Pulmonary artery endothelial cell (primary cell): ENCODE data around the gene TMEM161A. TPM values are rescaled to one million over a fixed set of nuclear protein-coding genes. Genes with fewer than 3 reads are reported as not detected.
"Not testable (repeated sequence)": the region's sequence is repeated elsewhere in the genome, so short reads cannot be mapped to it uniquely, and the experiment has no call there.

Source experiments
- DNase-seq: peaks from one replicate; pipeline ENCODE4 v3.0.0-alpha.2; 2011; ENCODE audit warnings: low read depth, low spot score
- total RNA-seq: library from RNA; depleted of rRNA; stranded (reverse); fragments of >200 nt; gene quantifications from 2 replicates; pipeline ENCODE4 v1.2.3, GENCODE V29; 2014

The TMEM161A gene
- total RNA-seq, 1 donor from 2014 or later: 22.1 TPM

DNA sequence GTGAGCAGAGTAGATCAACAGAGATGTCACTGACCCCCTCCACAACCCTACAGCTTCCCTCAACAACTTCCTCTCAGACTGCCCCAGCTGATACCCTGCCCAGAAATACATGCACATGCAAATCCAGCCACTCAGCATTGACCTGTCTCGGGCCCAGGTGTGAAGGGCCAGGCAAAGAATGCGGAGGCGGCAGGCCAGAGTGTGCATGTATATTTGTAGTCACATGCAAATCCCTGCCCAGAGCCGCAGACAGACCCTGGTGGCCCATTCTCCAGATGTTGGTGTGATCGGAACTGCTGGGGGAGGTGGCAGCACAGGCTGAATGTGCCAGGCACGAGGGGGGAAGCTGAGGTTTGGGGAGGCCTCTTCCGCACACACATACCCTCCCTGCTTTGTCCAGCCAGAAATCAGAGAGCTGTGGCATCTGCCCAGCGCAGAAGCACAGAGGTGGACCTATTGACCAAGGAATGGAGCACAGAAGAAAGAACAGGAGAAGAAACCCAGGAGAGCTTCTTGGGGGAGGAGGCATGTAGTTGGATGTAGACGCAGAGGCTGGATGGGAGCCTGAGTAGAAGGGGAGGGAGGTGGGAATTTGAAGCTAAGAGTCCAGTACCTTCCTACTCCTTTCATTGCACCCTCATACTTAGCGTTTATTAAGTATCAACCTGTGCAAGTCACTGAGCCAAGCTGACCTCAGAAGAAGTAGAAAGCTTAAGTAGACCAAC lies 17.4 kb upstream of the TMEM161A start:
- no peak for DNase-seq

DNA sequence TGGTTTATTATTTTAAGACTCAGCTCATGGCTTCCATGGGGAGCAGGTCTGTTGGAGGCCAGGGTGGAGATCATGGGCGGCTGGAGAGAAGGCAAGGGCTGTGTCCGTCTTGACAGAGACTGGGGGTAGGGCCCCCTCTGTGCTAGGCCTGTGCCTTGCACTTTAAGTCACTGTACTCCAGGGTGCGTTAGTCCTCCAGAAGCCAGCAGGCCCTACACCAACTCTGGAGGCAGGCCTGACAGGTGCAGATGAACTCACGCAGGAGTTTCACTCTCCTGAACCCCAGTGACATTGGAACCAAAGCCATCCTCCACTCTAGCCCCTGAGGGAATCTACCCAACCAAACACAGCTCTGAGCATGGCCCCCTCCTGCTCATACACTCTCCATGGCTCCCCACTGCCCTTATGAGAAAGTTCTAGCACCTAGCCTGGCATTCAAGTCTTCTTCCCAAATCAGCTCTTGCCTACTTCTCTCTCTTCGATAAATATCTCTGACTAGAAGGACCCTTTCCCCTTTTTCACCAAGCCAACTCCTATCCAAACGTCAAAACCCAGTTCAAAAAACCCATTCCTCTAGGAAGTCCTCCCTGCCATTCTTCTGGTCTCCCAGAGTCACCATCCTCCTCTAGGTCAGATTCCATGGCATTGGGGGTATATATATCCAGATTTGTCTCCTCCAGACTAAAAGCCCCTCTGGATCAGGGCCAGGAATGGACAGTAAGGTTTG lies 16.7 kb upstream of the TMEM161A start:
- no peak for DNase-seq

DNA sequence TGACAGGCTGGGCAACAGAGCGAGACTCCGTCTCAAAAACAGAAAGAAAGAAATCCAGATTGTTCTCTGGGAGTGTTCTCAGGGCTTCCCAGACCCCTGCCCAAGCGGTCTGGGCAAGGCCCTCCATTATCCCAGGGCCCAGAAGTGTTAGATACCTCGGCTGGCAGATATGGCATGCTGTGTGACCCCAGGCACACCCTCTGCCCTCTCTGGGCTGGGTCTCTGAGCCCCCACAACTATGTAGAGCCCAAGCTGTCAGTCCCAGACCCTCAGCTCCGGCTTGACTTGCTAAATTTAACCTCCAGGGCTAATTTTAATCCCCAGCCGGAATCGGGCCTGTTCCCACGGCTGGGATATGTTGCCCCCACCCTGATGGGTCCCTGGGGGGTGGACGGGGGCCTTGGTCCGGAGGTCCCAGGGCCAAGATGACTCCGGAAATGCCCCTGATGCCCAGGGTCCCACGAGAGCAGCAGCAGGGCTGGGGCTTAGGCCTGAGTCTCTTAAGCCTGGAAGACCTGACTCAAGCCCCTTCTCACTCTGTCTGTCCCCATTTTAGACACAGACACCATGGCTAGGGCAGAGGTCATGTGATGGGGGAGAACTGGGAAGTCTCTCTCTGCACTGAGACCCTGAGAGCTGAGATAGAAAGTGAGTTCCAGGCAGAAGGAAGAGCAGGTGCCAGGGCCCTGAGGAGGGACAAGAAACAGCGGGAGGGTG lies 14.5 kb upstream of the TMEM161A start:
- DNase-seq: no peak

DNA sequence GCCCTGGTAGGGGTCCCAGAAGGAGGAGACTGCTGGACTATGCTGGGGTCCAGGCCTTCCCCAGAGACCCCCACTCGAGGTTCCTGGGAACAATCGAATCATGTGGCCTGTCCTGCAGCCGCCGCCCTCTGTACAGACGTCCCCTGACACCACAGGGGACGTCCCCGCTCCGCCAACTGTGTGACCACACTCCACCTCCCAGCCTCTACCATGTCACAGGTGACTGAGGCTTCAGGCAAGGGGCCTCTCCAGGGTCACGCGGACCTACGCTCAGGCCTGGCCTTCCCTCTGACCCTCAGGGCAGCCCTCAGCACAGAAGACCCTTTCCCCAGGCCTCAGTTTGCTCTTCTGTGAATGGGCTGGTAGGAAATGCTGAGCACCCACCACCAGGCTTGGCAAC lies 13.1 kb upstream of the TMEM161A start:
- DNase-seq: no peak

DNA sequence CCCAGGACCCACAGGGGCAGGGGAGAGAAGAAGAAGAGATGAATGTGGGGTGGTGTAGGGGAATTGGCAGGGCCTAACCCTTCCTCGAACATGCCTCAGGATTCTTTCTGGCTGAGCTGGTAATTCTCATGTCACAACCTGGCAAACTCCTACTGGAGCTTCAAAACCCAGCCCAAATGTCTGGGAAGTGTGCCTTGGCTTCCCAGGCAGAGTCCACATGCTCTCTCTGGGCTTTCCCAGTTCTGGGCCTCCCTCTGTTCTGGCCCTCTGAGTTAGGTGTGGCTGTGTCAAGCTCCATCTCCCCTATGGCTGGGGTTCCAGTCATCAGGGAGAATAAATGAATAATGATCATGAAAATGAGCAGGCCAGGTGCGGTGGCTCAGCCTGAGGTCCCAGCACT lies 11.2 kb upstream of the TMEM161A start:
- no peak for DNase-seq

DNA sequence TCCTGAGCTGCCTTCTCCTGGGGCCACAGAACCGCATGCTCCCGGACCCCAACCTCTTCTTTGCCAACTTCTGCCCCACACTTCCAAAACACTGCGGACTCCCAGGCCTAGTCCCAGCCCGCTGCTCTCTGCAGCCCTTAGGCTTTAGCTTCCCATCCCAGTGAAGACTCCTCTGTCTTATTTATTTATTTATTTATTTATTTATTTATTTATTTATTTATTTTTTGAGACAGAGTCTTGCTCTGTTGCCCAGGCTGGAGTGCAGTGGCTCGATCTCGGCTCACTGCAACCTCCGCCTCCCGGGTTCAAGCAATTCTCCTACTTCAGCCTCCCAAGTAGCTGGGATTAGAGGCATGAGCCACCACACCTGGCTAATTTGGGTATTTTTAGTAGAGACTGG lies 10.2 kb upstream of the TMEM161A start:
- DNase-seq: not testable (repeated sequence)

DNA sequence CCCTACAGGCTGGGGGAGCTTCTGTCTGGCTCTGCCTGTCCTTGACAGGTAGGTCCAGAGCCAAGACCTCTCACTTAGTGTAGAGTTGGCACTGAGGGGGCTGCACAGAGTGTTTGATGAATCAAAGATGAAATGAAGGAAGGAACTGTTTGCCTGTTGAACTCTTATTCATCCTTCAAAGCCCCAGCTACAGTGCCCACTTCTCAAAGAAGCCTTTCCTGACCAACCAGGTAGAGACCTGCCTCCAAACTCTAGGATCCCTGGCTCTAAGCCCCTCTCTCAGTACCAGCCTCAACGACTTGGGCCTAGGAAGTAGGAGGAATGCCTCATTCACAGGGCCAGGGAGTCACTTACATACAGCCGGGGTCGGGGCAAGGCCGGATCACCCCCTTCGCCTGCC lies 9.1 kb upstream of the TMEM161A start:
- no peak for DNase-seq

DNA sequence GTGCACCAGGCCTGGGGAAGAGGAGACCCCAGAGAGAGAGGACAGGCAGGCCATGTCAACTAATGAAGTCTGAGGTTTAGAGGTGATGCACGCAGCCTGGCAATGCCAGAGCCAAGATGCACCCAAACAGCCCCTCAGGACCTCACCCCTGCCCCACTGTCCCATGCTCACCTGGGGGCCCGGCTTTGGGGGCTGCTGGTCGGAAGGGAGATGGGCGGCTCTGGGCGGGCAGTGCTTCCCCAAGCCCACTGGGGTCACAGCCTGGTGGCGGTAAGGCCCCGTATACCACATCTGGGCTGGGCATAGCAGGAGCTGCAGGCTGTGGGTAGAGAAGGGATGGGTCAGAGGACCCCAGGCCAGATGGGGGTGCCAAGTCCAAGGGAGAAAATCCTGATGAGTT lies 8.6 kb upstream of the TMEM161A start:
- no peak for DNase-seq

DNA sequence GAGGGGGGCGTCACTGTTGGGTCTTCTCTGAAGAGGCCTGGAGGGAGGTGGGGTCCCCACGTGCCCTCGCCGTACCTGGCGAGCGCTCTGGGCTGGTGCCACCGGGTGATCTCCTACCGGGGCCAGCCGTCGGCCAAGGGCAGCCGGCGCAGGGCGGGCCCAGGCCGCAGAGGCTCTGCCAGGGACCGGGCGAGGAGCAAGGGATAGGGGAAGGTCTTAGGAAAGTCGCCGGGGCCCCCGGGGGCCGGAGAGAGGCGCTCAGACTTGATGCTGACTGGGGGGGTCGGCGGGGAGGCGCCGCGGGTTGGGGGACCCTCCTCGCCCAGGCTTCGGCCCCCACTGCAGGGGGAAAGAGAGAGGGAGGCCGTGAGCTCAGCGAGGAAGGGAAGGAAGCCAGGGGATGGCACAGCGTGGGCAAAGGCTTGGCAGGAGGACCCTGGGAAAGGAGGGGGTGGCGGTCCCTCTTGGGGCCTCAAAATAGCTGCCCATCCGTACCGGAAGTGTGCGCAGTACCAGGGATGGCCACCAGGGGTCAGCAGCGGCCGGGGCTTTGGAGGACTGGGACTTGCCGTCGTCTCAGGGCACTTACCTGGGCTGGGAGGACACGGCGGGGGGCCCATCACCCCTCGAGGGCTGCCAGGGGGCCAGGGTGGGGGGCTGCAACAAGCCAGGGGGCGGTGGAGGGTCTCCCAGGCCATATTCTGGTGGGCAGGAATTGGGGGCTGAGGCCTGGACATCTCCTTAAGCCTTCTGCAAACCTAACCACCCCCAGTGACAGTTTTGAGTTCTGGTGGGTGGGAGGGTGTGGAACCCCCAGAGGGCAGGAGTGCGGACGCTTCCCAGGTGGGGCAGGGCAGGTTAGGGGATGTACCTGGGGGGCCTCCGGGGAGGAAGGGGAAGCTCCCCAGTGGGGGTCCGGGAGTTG lies 7.7 kb upstream of the TMEM161A start:
- DNase-seq: no peak

DNA sequence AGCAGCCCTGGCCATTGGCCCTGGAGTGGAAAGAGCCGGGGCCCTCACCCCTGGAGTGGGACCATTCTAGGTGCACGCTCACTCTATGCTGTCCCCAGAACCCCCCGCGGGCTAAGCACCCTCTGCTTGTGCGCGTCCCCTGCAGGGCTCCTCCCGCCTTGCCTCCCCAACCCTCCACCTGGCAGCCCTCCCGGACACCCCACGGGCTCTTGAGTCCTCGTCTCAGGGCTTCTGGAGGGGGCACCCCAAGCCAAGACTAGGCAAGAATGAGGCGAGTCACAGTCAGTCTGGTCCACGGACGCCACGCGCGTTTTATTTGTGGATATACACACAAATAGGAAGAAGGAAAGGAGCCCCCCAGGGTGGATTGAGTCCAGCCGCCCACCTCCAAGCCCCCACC lies 7.0 kb upstream of the TMEM161A start:
- no peak for DNase-seq

DNA sequence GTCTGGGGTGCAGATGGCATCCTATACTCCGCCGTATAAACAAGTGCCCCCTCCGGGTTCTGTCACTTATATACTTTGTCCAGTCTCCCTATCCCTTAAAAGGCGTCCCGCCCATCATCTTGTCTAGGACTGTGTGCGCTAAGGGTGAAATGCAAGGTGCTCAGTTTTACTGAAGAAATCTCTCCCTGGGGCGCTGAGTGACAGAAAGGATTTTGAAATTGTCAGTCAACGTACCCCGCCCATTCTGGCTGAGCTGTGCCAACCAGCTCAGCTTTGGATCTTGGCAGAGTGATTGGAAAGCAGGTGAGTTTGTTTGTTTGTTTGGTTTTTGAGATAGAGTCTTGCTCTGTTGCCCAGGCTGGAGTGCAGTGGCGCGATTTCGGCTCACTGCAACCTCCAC lies 4.1 kb upstream of the TMEM161A start:
- DNase-seq: no peak

DNA sequence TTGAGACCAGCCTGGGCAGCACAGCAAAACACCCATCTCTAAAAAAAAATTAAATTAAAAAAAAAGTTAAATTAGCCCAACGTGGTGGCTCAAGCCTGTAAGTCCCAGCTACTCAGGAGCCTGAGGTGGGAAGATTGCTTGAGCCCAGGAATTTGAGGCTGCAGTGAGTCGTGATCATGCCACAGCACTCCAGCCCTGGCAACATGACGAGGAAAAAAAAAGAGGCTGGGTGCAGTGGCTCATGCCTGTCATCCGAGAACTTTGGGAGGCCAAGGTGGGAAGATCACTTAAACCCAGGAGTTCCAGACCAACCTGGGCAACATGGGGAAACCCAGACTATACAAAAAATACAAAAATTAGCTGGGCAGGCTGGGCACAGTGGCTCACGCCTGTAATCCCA lies 2.2 kb upstream of the TMEM161A start:
- DNase-seq: no peak

DNA sequence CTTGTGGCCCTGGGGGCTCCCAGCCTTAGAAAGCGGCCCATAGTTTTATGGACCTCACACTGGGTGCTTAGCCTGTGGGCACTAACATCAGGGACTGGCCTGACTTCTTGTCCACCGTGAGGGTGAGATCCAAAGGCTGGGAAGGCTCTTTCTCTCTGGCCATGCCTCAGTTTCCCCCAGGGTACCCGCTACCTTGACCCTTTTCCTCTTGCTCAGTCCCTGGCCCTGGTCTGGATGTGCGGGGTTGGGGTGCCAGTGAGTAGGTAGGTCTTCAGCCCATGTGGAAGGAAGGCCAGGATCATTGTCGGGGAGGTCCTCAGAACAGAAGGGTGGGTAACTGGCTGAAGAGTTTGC lies 1.6 kb upstream of the TMEM161A start:
- no peak for DNase-seq

DNA sequence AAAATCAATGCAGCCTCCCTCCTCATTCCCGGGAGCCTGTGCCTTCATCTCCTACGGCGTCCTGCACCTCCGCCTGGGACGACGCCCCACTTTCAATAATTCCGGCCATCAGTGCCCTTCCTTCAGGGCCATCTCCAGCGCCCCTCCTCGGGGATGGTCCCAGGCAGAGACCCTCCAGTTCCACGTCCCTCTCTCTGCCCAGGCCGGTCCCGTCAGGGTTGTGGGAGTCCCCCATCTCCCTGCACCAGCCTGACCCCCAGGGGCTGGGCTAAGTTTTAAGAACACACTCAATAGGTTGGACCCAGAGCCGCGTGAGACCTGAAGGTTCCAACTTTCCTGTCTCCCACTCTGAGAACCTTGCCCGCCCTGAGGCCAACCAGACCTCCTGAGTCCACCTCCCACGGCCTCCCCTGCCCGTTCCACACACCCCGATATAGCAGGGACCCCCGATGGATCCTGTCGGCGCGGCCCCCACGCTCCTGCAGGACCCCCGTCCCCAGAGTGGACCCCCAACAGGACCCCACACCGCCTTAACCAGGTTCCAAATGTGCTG lies 646 bp downstream of the TMEM161A start:
- DNase-seq: no peak

DNA sequence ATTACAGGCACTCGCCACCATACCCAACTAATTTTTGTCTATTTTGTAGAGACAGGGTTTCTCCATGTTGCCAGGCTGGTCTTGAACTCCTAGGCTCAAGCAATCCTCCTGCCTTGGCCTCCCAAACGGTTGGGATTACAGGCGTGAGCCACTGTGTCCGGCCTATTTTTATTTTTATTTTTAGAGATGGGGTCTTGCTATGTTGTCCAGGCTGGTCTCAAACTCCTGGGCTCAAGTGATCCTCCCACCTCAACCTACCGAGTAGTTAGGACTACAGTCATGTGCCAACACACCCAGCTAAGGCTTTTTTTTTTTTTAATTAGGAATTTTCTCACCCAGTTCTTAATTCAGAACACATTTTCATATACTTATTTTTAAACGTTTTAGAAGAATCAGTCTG lies 2.6 kb downstream of the TMEM161A start:
- not testable (repeated sequence) for DNase-seq

DNA sequence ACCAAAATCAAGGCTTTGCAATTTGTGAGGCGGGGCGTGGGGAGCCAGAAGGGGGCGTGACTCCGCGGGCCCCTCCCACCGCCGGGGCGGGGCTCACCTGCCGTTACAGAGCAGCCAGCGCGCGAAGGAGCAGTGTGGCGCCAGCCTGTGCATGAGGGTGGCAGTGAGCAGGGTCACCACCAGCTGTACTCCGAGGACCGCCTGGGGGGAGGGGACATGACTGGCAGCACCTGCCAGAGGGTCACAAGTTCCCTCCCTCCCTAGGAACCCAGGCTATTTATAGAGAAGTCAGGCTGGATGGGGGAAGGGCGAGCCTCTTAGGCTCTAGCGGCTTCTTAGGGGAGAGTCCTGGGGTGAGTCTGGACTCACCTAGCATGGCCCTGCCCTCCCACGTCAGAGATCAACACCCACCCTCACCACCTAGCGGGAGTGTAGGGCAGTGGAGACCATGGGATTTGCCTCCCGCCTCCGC lies 3.6 kb downstream of the TMEM161A start:
- DNase-seq: no peak

DNA sequence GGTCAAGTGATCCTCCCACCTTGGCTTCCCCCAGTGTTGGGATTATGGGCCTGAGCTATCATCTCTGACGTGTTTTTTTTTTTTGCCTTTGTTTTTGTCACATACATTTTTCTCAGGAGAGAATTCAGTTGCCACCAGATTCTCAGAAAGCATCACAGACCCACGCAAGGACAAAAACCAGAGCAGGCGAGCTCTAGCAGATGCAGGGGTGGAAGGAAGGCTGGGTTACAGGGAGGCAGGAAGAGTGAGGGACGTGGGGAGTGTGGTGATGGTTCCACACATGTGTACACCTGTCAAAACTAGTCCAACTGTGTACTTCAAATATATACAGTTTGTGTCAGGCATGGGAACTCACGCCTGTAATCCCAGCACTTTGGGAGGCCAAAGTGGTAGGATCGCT lies 4.3 kb downstream of the TMEM161A start:
- no peak for DNase-seq

DNA sequence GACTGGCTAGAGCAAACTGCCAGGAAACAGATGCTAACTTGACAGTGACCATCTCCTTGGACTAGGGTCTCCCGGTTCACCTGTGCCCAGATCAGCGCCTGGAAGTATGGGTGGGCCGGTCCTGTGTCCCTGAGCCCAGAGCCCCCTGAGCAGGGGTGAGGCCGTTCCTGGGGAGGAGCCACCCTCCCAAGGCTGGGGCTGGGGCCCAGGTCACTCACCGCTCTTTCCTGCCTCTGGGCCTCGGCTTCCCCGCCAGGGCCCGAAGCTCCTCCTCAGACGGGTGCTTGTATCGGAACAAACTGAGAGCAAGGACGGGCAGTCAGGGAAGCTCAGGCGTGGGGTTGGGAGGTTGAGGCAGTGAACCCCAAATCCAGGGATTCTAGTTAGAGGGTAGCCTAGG lies 5.4 kb downstream of the TMEM161A start:
- no peak for DNase-seq

DNA sequence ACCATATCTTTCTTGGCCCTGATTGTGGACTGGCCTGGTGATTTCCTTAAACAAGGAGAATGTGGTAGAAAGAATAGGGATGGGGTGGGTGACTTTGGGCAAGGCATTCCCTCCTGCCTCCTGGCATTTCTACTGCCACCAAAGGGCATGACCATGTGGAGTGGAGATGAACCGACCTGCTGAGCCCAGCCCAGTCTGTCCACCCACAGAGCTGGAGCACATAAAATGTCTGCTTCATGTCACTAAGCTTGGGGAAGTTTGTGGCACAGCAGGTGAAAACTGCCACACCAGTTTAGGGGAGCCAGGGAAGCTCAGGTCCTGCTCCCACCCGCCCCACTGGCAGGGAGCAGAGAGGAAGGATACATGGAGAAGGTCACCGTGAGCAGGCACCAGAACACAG lies 6.3 kb downstream of the TMEM161A start:
- no peak for DNase-seq

DNA sequence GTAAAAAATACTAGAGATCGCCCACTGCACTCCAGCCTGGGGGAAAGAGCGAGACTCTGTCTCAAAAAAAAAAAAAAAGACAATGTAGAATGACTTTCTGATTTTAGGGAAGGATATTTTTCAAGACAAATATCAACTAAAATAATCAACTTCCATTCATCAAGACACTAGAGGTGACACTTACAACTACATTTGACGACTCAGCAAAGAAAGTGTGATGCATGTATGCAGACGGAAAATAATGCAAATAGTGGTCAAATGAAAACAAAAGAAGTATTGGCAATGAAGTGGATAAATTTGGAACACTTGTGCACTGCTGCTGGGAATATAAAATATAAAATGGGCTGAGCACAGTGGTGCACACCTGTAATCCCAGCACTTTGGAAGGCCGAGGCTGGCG lies 12.2 kb downstream of the TMEM161A start:
- no peak for DNase-seq

DNA sequence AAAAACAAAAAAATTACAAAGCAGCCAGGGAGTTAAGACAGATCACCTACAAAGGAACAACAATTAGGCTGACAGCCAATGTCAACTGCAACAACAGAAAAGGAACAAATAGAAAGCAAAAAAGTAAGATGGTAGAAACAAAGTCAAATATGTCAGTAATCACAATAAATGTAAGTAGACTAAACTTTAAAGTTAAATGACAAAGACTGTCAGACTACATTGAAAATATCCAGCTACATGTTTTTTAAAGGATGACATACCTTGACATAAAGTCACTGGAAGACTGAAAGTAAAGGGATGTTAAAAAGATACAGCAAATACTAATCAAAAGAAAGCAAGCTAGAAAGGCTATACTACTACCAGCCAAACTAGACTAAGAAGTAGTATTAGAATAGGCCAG lies 14.9 kb downstream of the TMEM161A start:
- no peak for DNase-seq
